ENCODE data around the gene FAAP24.

- TF ChIP-seq CTCF (IDR thresholded peaks at IDR 0.05), result peak in 4 of 7 experiments; percentile 47 to 84 (median 68)
- peak in 1 of 3 donors; percentile 18 for TF ChIP-seq POLR2AphosphoS5 (IDR thresholded peaks at IDR 0.05)
- TF ChIP-seq POLR2A (IDR thresholded peaks at IDR 0.05), result no peak
- TF ChIP-seq EP300 (IDR thresholded peaks at IDR 0.05), result no peak
These were observed 4.3 kb downstream of the FAAP24 start for GRCh38 chr19:32976223-32976805.
